H9 (cell line): ENCODE measurements around the gene RFPL1. TPM values are rescaled to one million over a fixed set of nuclear protein-coding genes. Genes with fewer than 3 reads are reported as not detected.

Experiments
- DNase-seq: peaks from one replicate; pipeline ENCODE4 v3.0.0-alpha.2; 2017
- H2AFZ ChIP-seq: one replicate; pipeline ENCODE4 v1.6.1; 2013; ENCODE audit warnings: mild to moderate bottlenecking, low read length, control low read depth, moderate library complexity
- H2AK5ac ChIP-seq: 2 replicates; pipeline ENCODE4 v1.6.1; 2013; ENCODE audit warnings: low read length, control low read depth, mixed read lengths; ENCODE audit not compliant: insufficient read length
- H2BK120ac ChIP-seq: one replicate; pipeline ENCODE4 v1.6.1; 2013; ENCODE audit warnings: low read depth, mild to moderate bottlenecking, low read length, control low read depth, inconsistent platforms; ENCODE audit not compliant: poor library complexity, severe bottlenecking
- H2BK12ac ChIP-seq: 2 replicates; pipeline ENCODE4 v1.6.1; 2013; ENCODE audit warnings: low read length, control low read depth, mixed read lengths, low read depth; ENCODE audit not compliant: insufficient read length
- H2BK15ac ChIP-seq: 2 replicates; pipeline ENCODE4 v1.6.1; 2013; ENCODE audit warnings: low read depth, low read length, control low read depth
- H2BK20ac ChIP-seq: one replicate; pipeline ENCODE4 v1.6.1; 2013; ENCODE audit warnings: low read depth, mild to moderate bottlenecking, low read length, control low read depth, inconsistent platforms; ENCODE audit not compliant: poor library complexity, severe bottlenecking
- H2BK5ac ChIP-seq: 2 replicates; pipeline ENCODE4 v1.6.1; 2013; ENCODE audit warnings: low read length, control low read depth, mixed read lengths; ENCODE audit not compliant: insufficient read length
- H3K14ac ChIP-seq: 2 replicates; pipeline ENCODE4 v1.6.1; 2013; ENCODE audit warnings: low read length, control low read depth; ENCODE audit not compliant: insufficient read depth
- H3K18ac ChIP-seq: 2 replicates; pipeline ENCODE4 v1.6.1; 2013; ENCODE audit warnings: low read depth, mild to moderate bottlenecking, mixed read lengths, low read length, control low read depth; ENCODE audit not compliant: insufficient read length
- H3K23ac ChIP-seq: 2 replicates; pipeline ENCODE4 v1.6.1; 2013; ENCODE audit warnings: low read length, control low read depth, mixed read lengths, low read depth; ENCODE audit not compliant: insufficient read length
- H3K23me2 ChIP-seq: 2 replicates; pipeline ENCODE4 v1.6.1; 2013; ENCODE audit warnings: low read depth, mild to moderate bottlenecking, mixed read lengths, low read length, control low read depth; ENCODE audit not compliant: insufficient read length, poor library complexity, severe bottlenecking
- H3K27ac ChIP-seq: 2 replicates; pipeline ENCODE4 v1.5.1; 2013; ENCODE audit warnings: low read length, control low read depth, mixed read lengths, low read depth; ENCODE audit not compliant: insufficient read length
- H3K27me3 ChIP-seq: 2 replicates; pipeline ENCODE4 v1.6.1; 2013; ENCODE audit warnings: low read length, control low read depth, inconsistent platforms; ENCODE audit not compliant: insufficient read depth
- H3K4ac ChIP-seq: 2 replicates; pipeline ENCODE4 v1.6.1; 2013; ENCODE audit warnings: low read depth, mild to moderate bottlenecking, control low read depth, inconsistent platforms, low read length, moderate library complexity
- H3K4me1 ChIP-seq: 2 replicates; pipeline ENCODE4 v1.6.1; 2013; ENCODE audit warnings: low read length, control low read depth, inconsistent platforms; ENCODE audit not compliant: insufficient read depth
- H3K4me2 ChIP-seq: 2 replicates; pipeline ENCODE4 v1.6.1; 2013; ENCODE audit warnings: low read length, control low read depth, mixed read lengths; ENCODE audit not compliant: insufficient read length, insufficient read depth
- H3K56ac ChIP-seq: 2 replicates; pipeline ENCODE4 v1.6.1; 2013; ENCODE audit warnings: low read depth, mild to moderate bottlenecking, mixed read lengths, low read length, control low read depth; ENCODE audit not compliant: insufficient read length
- H3K79me1 ChIP-seq: 2 replicates; pipeline ENCODE4 v1.6.1; 2013; ENCODE audit warnings: low read depth, mild to moderate bottlenecking, moderate library complexity, low read length, control low read depth, inconsistent platforms; ENCODE audit not compliant: insufficient read depth, poor library complexity, severe bottlenecking
- H3K79me2 ChIP-seq: 2 replicates; pipeline ENCODE4 v1.6.1; 2013; ENCODE audit warnings: low read length, control low read depth, inconsistent platforms; ENCODE audit not compliant: insufficient read depth
- H3K9ac ChIP-seq: 2 replicates; pipeline ENCODE4 v1.6.1; 2013; ENCODE audit warnings: low read length, control low read depth, mixed read lengths; ENCODE audit not compliant: insufficient read length; ENCODE audit errors: extremely low read depth
- H3K9me3 ChIP-seq: one replicate; pipeline ENCODE4 v1.6.1; 2013; ENCODE audit warnings: low read depth, low read length, inconsistent platforms; ENCODE audit not compliant: control insufficient read depth
- H3T11ph ChIP-seq: one replicate; pipeline ENCODE4 v1.6.1; 2013; ENCODE audit warnings: mild to moderate bottlenecking, low read length, control low read depth, inconsistent platforms
- H4K20me1 ChIP-seq: one replicate; pipeline ENCODE4 v1.6.1; 2013; ENCODE audit not compliant: control insufficient read depth, insufficient read length, insufficient read depth
- H4K5ac ChIP-seq: 2 replicates; pipeline ENCODE4 v1.6.1; 2013; ENCODE audit warnings: low read depth, mild to moderate bottlenecking, mixed read lengths, low read length, control low read depth; ENCODE audit not compliant: insufficient read length
- H4K8ac ChIP-seq: replicated peaks from 2 replicates; pipeline ENCODE4 v1.6.1; 2013; ENCODE audit warnings: low read length, control low read depth, mixed read lengths, low read depth; ENCODE audit not compliant: insufficient read length
- H4K91ac ChIP-seq: 2 replicates; pipeline ENCODE4 v1.6.1; 2013; ENCODE audit warnings: low read depth, mild to moderate bottlenecking, moderate library complexity, mixed read lengths, low read length, control low read depth; ENCODE audit not compliant: insufficient read length
- H3K27ac Mint-ChIP-seq, 3 experiments: 2 replicates in 2 of 3; 3 replicates in 1 of 3; pipeline ENCODE4 v1.8.0; 2020 to 2021; ENCODE audit warnings: mixed read lengths in 3 of 3, mild to moderate bottlenecking in 1 of 3, moderate library complexity in 1 of 3
- H3K27me3 Mint-ChIP-seq: 2 replicates; pipeline ENCODE4 v1.8.0; 2021; ENCODE audit warnings: low read depth, mild to moderate bottlenecking, moderate library complexity, mixed read lengths
- H3K36me3 Mint-ChIP-seq, 3 experiments: 2 replicates in 2 of 3; 3 replicates in 1 of 3; pipeline ENCODE4 v1.8.0; 2020 to 2021; ENCODE audit warnings: low read depth in 3 of 3, mixed read lengths in 3 of 3; ENCODE audit not compliant: insufficient read depth in 1 of 3
- H3K4me1 Mint-ChIP-seq, 2 experiments: 2 replicates each; pipeline ENCODE4 v1.8.0; 2020; ENCODE audit warnings: mixed read lengths in 2 of 2
- H3K4me3 Mint-ChIP-seq, 2 experiments: 2 replicates in 1 of 2; 3 replicates in 1 of 2; pipeline ENCODE4 v1.8.0; 2020 to 2021; ENCODE audit warnings: mild to moderate bottlenecking in 2 of 2, mixed read lengths in 2 of 2, moderate library complexity in 1 of 2
- H3K9me3 Mint-ChIP-seq, 2 experiments: 2 replicates in 1 of 2; 3 replicates in 1 of 2; pipeline ENCODE4 v1.8.0; 2020; ENCODE audit warnings: mild to moderate bottlenecking in 2 of 2, mixed read lengths in 2 of 2, moderate library complexity in 1 of 2
- WGBS: extraction: QIAGEN DNeasy Blood & Tissue Kit; methylation state at CpG from one replicate; pipeline ENCODE4 v1.1.7; 2013; ENCODE audit warnings: missing lambda C conversion rate, low lambda C conversion rate, mixed read lengths; ENCODE audit not compliant: insufficient read length; ENCODE audit errors: extremely low coverage; 5-methylcytosine and 5-hydroxymethylcytosine counted together
- total RNA-seq: library from RNA; stranded (reverse); gene quantifications from 2 replicates; pipeline ENCODE4 v1.2.1, GENCODE V29; 2021
- TF ChIP-seq, protein P1 (sequence below): fragments of 200-600 bp; sonication (generic); conservative IDR thresholded peaks from 3 replicates; pipeline ENCODE4 v1.8.0; 2021; ENCODE audit warnings: antibody characterized with exemption, mild to moderate bottlenecking

RFPL1 gene
- total RNA-seq, 1 experiment from 2014 or later: not detected

DNA sequence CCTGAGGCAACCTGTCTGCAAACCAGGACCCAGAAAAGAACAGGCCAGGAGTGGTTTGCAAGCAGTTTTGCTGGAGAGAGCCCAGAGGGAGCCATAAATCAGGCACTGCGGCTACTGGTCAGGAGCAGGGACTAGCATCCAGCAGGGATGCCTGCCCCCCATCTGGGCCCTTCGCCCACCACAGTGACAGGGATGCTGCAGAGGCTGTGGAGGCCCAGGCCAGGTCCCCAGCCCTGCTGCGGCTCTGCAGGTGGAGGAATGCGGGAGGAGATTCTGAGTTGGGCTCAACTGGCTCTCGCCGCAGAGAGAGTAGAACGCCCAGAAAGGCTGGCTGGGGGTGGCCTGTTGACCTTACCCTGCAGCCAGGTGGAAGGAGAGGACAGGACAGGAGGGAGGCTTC lies 25.2 kb downstream of the RFPL1 start:
- Histone ChIP-seq H2BK5ac (no peak overlapping the region), H3K27ac (no peak overlapping the region), H4K91ac (no peak overlapping the region), H3T11ph (no peak overlapping the region), H3K56ac (no peak overlapping the region), H2BK120ac (no peak overlapping the region), H3K23ac (no peak overlapping the region), H3K4me2 (no peak overlapping the region), H2AK5ac (no peak overlapping the region), H3K79me1 (no peaks in the 10 kb centered on the region), H2BK12ac (no peak overlapping the region), H2BK20ac (no peak overlapping the region), H3K9me3 (no peaks in the 10 kb centered on the region), H3K27me3 (no peaks in the 10 kb centered on the region), H3K18ac (no peak overlapping the region), H3K9ac (no peak overlapping the region), H3K23me2 (no peaks in the 10 kb centered on the region), H4K5ac (no peak overlapping the region), H3K4ac (no peak overlapping the region), H3K14ac (no peak overlapping the region), H4K20me1 (no peaks in the 10 kb centered on the region), H2BK15ac (no peak overlapping the region), H3K4me1 (no peaks in the 10 kb centered on the region), H4K8ac (no peak overlapping the region), H3K79me2 (no peaks in the 10 kb centered on the region), H2AFZ (no peak overlapping the region)
- Mint-ChIP-seq H3K4me3 (no peak overlapping the region), H3K9me3 (no peaks in the 10 kb centered on the region), H3K27ac (peak overlapping the region; percentile 25 to 65 (median 36); a peak in 3 of 7 replicates), H3K4me1 (peaks cover 5 to 8% of the 10 kb centered on the region in 2 experiments), H3K36me3 (no peaks in the 10 kb centered on the region), H3K27me3 (peaks cover 15% of the 10 kb centered on the region)
- DNase-seq: peak; percentile 34
- WGBS: no CpG with 5 or more reads among the region's 7 CpGs
- TF ChIP-seq, protein P1, sequence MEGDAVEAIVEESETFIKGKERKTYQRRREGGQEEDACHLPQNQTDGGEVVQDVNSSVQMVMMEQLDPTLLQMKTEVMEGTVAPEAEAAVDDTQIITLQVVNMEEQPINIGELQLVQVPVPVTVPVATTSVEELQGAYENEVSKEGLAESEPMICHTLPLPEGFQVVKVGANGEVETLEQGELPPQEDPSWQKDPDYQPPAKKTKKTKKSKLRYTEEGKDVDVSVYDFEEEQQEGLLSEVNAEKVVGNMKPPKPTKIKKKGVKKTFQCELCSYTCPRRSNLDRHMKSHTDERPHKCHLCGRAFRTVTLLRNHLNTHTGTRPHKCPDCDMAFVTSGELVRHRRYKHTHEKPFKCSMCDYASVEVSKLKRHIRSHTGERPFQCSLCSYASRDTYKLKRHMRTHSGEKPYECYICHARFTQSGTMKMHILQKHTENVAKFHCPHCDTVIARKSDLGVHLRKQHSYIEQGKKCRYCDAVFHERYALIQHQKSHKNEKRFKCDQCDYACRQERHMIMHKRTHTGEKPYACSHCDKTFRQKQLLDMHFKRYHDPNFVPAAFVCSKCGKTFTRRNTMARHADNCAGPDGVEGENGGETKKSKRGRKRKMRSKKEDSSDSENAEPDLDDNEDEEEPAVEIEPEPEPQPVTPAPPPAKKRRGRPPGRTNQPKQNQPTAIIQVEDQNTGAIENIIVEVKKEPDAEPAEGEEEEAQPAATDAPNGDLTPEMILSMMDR: no peak
